NOMO-1 treated with dmso at 0.1 percent for 144 hours (cell line): ENCODE results near the gene LHX3.

Source experiments
- DNase-seq: peaks from one replicate; lab custom pipeline; 2025; ENCODE audit not compliant: unreplicated experiment; lab: John Stamatoyannopoulos, UW

Gene LHX3

DNA sequence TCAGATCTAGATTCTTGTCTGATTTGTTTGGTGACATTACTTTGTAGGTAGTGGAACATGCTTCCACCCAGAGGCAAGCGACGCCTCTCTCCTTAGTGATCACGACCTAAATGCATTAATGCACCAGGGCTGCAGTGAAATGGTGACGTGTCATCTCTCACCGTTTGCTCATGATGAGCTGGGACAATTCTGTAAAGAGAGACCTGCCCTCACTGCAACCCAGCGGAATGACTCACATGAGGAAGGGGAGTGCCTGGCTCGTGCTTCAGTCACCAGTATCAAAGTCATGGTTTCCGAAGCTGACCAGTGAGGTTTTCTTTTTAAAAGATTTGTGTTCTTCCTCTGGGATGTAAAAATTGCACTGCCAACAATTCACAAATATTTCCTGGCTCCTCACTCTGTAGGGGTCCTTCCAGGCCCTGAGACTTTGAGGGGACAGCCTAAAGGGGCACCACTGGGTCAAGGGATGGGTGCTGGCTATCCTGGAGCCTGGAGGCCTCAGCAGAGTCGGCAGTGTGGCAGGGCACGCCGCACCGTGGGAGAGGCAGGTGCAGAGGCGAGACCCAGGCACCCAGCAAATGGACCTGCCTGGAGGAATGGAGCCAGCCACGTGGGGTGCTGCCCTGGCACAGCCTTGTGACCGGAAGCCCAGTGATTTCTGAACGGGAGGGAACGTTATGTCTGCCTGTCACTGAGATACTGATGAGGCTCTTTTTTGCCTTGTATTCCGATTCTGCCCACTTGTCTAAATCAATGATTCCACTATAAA, 23.4 kb upstream of the LHX3 start:
- DNase-seq, result peak; percentile 29

DNA sequence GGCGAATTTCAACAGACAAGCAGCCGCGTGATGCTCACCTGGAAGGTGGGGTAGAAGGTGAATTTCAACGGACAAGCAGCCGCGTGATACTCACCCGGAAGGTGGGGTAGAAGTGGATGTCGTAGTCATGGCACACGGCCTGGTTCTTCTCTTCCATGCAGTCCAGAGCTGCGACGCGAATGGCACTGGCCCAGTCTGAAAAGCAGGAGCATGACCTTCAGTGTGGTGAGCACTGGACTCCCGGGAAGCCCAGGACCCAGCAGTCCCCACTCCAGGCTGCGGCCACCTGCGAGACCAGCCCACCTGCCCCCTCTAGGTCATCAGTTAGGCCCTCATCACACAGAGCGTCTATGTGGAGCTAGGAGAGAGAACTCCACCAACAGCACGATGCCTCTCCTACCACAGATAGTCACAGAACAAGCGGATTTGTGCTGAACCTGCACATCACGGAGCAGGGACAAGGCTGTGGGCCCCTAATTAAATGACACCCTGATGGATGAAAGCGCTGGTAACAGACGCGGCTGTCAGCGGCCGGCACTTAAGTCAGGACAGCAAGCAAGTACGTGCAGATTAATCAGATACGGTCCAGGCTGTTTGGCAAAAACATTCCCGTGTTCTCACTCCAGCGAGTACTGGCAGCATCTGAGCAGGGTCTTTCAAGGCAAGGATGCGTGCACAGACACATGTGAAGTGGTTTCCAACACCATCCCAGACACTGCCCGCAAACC, 21.9 kb upstream of the LHX3 start:
- no peak for DNase-seq

DNA sequence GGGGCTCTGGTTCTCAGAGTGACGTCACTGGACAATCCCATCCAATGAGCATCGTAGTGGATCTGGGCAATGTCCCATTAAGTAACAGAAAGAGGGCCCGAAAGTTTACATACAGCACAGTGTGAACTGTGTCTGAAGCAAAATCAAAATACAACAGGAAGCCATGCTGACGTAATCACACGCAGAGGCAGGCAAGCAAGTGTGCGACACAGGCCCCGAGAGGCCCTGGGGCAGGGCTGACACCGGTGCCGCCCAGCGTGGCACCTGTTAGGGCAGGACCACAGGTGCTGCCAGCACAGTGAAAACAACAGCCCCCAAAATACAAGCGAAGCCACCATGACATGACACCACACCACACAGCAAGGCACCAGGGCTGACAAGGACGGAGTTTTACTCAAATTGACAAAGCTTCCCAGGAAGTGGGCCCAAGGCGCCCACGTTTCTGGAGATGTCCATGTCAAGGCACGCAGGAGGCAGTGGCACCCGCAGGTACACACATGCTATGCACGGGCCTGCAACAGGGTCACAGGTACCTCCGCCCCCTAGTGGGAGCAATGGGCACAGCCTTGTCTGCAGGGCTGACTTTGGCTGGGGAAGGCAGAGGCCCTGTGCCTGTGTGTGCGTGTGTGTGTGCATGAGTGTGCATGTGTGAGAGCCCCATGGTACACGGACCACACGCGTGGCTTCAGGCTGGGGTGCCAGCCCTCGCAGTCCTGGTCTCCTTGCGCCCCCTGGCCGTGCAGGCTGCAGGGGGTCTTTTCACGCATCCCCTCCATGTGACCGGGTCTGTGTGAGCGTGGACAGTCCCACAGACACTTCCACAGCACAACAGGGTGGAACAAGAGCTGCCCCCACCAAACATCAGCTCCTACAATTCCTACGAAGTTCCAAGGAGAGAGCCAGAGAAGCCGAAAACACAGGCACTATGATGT, 21.1 kb upstream of the LHX3 start:
- peak; percentile 55 for DNase-seq

DNA sequence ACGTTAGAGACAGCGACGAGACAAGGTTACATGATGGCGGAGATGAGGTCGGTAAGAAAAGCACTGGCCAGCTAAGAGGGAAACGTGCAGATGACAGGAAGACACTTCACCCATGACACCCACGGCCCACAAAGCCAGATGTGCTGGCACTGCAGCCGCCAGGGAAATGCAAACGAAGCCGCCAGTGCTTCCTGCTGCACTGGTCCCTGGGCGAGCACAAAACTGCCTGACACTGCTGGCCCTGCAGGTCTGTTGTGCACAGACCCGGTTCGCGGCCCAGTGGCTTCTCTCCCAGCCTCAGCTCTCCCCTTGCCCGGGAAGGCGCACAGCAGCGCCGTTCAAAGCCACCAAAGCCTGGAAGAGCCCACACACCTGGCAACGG, 20.4 kb upstream of the LHX3 start:
- DNase-seq, result no peak

DNA sequence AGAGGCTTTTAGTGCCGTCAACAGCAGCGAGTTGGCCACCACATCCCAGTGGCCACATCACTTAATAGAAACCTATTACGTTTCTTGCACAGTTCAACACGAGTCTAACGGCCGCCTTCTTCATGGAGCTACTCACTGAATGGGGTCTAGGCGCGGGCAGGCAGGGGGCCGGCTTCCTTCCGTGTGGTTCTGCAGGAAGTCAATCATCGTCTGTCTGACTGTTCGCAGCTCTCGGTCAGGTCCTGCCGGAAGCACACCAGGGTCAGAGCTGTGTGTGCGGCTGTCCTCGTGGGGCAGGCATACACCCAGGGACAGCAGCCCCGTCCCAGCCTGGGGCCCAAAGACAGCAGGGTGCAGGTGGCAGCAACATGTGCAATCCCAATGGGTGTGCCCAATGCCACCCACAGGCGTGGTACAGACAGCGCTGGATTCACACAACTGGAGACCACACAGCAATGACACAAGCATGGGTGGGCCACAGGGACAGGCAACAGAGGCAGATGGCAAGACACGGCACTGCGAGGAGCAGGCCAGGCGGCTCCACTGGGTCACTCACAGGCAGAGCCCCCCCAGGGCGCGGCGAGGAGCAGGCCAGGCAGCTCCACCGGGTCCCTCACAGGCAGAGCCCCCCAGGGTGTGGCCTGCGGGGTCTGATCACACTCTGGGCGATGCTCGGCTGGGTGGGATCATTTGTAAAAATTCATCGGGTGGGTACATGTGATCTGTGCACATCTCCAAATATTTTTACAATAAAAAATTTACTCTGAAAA, 19.1 kb upstream of the LHX3 start:
- no peak for DNase-seq

DNA sequence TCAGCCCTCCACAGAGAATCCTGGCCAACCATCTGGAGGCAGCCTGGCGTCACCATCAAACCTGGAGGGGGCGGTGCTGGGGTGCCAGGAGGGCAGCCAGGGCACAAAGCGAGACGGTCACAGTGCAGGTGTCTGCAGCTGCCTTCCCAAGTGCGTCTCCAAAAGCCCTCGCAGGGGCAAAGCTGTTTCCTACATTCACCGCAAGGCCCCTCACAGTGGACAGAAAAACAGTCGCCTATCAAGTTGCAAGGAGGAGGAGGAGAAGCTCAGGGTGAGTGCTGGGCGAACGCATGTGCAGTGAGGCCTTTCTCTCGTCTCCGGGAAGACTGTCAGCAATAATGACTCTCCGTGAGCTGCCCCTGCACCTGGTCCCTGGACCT, 18.0 kb upstream of the LHX3 start:
- no peak for DNase-seq

DNA sequence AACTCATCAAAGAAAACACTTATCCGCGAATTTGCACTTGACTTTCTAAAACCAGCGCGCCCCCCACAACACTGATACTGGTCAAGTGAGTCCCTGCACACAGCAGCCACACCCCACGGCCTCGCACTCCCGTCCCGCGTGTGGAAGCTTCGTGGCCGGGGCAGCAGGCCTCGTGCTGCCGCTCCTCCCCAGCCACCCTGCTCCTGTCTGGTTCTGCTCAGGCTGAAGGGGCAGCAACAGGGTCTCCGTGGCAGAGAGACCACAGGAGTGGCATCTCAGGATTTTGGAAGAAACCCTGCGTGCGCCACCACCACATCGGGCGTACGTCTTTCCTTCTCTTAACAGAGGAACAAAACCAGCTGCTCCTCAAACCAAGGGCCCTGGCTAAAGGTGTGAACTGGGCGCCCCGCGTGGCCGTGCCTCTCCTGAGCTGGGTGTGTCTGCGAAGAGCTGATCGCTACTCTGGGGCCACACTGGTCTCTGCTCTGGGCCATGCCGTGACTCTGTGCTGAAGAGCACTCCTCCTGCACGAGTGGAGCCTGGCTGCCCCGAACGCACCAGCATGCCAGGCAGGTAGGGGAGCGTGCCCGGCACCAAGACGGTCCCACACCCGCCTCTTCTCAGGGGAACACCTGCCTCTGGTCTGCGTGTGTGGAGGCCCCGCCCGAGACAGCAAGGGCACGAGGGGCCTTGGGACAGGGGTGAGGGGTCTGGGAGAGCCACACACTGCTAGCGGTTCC, 17.4 kb upstream of the LHX3 start:
- no peak for DNase-seq

DNA sequence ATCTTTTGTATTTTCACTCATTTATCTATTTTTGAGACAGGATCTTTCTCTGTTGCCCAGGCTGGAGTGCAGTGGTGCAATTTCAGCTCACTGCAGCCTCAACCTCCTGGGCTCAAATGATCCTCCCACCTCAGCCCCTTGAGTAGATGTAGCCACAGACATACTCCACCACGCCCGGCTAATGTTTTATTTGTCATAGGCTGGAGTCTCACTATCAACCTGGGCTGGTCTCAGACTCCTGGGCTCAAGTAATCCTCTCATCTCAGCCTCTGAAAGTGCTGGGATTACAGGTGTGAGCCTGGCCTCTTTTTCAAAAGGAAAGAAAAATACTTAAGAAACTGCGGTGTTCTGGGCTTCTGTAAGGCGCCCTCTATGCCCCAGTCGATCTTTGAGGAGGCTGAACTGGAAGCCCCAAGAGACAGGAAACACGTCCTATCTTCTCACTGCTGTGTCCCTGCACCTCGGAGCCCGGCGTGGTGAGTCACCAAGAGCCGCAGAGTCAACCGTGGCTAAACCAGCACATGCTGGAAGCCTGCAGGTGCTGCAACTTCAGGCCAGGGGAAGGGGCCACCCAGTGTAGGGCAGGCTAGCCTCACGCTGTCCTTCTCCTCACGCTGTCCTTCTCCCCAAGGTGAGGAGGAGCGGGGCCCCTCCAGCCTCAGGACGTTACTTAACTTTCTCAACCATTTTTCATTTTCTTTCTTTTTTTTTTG, 15.2 kb upstream of the LHX3 start:
- peak; percentile 45 for DNase-seq

DNA sequence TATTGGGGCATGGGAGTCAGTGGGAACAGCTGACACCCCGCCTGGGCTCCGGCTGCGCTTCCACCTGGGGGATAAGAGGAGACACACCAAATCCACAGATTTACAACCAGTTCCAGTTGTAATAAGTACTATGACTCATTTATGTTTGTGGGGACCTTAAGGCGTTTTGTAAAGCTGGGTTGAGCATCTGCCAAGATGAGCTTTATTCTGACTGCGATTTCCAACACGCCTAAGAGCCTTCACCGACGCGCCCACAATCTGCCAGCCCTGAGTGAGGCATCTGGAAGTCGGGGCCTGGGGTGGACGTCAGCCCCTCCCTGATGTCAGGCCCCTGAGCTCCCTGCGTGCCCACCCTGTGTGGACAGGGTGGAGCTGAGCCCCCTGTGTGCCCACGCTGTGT, 14.3 kb upstream of the LHX3 start:
- DNase-seq, result no peak

DNA sequence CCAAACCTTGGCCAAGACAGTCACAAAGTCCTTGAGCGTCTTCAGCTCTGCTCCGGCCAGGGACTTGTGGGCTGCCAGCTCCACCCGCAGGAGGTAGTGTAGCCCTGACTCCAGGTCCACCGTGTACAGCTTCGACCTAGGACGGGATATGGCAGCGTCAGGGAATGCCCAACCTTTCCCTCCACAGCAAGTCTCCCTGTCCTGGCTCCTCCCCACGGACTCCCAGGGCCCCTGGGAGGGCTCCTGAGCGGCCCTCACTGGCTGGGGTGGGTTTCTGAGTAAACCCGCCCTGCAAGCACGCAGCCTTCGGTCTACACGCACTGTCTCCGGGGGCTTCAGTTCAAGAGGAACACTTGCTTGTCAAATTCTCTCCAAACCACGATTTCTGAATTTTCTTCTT, 13.7 kb upstream of the LHX3 start:
- no peak for DNase-seq

DNA sequence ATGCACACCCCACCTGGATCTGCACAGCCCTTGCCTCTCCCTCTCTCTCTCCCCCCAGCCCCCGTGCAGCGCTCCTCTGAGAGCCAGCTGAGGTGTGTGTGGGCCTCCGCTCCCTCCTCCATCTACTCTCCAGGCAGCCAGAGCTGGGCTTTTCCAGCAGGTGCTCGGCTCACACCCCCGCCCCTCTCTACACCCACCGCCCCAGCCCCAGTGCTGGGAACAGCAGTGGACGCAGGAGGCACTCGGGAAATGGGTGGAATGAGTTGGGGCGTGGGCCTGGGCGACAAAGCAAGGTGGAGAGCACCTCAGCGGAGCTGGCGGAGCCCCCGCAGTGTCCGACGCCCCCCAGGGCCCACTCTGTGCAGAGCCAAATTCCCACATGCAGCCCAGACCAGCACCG, 13.3 kb upstream of the LHX3 start:
- DNase-seq, result no peak

DNA sequence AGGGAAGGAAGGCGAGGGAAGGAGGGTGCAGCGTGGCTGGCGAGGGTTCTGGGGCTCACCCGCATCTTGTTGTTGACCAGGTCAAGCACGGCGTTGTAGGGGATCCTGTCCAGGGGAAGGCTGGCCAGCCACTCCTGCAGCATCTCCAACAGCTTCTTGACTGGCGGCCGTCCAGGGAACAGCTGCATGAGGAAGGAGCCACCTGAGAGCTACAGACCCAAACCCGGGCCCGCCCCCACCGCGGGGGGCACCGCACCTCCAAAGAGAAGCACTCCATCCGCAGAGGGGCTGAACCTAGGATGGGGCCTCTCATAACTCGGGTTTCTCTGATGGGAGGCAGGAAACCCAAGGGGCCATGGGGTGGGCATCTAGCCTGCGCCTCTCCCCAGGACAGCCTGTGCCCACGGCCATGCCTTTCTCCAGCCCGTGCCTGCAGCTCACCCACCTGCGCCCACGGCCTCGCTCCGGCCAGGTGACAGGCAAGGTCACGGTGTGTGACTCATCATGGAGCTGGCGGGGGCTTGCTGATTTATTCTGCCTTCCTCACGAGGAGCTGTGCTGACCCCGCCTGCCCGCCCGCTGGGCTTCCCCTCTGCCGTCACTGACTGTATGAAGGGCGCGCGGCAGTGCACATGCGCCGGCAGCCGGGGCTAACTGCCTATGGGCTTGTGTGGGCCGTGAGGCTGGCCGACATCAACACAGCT, 11.8 kb upstream of the LHX3 start:
- no peak for DNase-seq

DNA sequence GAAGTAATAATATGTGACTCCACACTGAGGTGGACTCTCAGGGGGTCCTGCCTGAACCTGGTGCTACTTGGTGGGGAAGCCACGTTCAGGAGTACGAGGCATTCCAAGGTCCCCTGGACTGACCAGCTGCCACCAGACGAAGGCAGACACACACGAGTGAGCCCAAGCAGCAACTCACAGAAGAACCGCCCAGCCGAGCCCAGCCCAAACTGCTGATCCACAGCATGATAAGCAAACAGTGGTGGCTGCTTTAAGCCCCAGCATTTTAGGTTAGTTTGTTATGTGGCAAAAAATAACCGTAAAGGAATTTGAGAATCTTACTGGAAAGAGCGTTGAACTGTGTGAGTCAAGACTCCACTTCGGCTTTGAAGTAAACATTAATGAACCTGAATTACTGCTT, 8.8 kb upstream of the LHX3 start:
- no peak for DNase-seq

DNA sequence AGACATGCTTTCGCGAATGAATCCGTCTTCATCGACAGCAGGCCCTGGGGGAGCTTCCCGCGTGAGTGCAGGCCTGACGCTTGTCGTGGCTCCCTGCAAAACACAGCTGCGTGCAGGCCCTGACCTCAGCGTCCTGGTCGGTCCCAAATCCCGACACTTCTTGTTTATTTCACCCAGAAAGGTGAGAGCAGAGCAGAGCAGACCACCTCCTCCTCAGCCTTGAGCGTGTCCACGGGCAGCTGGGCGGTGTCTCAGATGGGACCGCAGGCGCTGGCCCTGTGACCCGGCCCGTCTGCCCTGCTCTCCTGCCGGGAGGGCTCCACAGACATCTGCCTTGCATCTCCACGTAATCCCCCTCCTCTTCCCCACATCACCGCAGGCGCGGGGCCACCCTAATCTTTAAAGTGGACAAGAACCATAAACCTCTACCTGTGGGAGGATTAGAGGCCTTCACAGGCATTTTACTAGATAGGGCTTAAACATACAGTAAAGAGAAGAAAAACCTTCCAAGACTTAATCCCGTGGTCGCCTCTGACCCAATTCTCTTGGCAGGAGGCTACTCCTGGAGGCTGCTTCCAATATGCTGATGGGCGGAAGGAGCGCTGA, 7.5 kb upstream of the LHX3 start:
- no peak for DNase-seq

DNA sequence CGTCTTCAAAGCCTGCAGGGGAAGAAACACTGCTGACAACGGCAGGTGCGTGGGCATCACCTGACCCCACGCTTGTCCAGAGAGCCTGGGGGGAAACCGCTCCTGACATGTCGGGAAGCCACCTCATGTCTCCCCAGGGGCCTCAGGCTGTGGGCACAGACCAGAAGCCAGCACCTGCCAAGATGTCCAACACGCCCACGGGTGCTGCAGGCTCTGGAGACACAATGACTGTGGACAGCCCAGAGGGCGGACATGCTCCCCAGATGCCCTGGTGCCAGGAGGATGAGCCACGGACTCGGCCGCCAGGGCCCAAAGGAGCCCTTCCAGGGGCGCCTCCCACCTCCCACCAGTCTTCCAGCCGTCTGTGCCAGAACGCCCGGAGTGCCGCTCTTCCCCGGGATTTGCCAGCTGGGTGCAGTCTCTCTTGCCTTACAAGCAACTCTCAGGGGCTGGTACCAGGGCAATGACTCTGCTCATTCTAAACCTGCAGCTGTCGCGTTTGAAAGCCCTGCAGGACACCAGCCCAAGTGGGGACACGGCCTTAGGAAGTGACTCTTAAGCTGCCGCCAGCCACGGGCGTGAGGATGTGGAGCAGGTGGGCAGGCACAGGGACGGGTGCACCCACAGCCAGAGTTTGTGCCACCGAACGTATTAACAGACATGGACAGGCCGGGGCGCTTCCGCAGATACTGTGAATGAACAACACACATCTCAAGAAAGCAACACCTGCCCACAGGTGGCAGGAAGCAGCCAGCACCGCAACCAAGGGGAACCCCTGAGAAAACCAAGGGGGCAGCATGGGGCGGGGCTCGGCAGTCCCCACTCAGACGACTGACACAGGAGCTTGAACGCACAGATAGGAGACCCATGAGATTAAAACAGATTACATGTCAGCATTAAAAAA, 6.8 kb upstream of the LHX3 start:
- DNase-seq, result no peak

DNA sequence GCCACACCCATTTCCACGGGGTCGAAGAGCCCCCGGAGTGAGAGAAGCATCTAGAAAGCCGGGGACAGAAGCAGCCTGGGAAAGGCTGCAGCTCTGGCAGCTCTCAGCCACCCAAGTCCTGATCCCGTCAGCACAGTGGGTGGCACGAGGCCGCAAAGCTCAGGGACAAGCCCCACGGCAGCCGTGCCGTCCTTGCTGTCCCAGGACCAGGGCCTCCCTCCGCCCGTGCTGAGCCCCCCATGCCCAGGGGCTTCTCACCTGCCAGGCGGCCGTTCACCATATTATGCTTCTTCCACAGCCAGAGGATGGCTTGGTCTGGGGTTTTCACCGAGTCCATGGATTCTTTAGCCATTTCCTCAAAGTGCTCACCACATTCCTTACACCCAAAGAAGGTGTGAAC, 6.1 kb upstream of the LHX3 start:
- DNase-seq, result no peak

DNA sequence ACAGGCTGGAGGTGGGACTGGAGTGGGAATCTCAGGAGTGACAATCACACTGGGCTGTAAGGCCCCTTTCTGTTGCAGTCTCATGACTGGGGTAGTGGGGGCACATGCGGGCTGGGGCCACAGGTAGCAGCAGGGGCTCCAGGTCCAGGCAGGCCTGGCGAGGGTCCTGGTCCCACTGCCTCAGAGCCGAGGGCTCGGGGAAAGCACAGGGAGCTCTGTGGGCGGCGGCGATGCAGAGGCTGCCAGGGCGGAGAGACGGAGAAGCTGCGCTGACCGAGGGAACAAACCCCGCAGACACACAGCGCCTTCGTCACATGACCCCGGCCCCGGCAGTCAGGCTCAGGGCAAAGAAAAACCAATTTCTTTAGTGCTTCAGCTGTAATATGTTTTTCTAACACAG, 5.3 kb upstream of the LHX3 start:
- no peak for DNase-seq

DNA sequence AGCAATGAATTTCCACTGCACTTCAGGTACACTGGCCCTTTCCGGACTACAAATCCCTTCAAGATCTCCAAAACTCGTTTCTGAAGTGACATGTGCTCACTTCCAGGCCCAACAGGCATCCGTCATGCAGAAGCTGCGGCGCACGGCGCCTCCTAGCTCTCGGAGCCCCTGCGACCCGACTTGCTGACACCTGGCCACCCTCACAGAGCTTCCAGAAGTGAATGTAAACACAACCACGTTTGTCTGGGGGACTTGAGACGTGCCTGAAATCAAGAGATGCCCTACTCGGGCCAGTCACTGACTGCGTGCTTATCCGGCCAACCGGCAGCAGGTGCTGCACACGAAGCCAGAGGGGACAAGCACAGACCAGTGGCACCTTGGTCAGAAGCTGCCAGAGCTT, 4.9 kb upstream of the LHX3 start:
- DNase-seq, result no peak
